Measurements from ENCODE around the gene CHN2.

GRCh38 chr7:29146888-29147609 lies 47.5 kb upstream of the CHN2 start:
- TF ChIP-seq CTCF (IDR thresholded peaks at IDR 0.05) (no peak), POLR2AphosphoS5 (IDR thresholded peaks at IDR 0.05) (no peak), EP300 (IDR thresholded peaks at IDR 0.05) (no peak), POLR2A (IDR thresholded peaks at IDR 0.05) (no peak)
